Thymus (tissue), 11 donors: ENCODE data around the gene RALGAPA2. TPM values are rescaled to one million over a fixed set of nuclear protein-coding genes. Genes with fewer than 3 reads are reported as not detected.
"Not testable (repeated sequence)": the region's sequence is repeated elsewhere in the genome, so short reads cannot be mapped to it uniquely, and the experiment has no call there.

Source experiments
- DNase-seq, 9 donors: peaks; one replicate each; pipeline ENCODE4 v3.0.0-alpha.2; 2013; ENCODE audit warnings: low spot score in 9 of 9, low read depth in 6 of 9, missing footprints in 1 of 9
- H3K27ac ChIP-seq, 2 donors: one replicate each; pipeline ENCODE4 v1.5.1; 2013; ENCODE audit warnings: control low read depth in 1 of 2, low read depth in 1 of 2, low read length in 1 of 2, mild to moderate bottlenecking in 1 of 2, moderate library complexity in 1 of 2
- H3K27me3 ChIP-seq, 2 donors: one replicate each; pipeline ENCODE4 v1.5.1; 2013; ENCODE audit warnings: low read length in 1 of 2; ENCODE audit not compliant: control insufficient read depth in 2 of 2, insufficient read depth in 1 of 2
- H3K36me3 ChIP-seq, 2 donors: one replicate each; pipeline ENCODE4 v1.5.1; 2013; ENCODE audit warnings: low read length in 1 of 2, mild to moderate bottlenecking in 1 of 2, moderate library complexity in 1 of 2; ENCODE audit not compliant: control insufficient read depth in 2 of 2, insufficient read depth in 2 of 2
- H3K4me1 ChIP-seq, 2 donors: one replicate each; pipeline ENCODE4 v1.5.1; 2013; ENCODE audit warnings: low read length in 2 of 2; ENCODE audit not compliant: control insufficient read depth in 2 of 2, insufficient read depth in 2 of 2
- H3K4me3 ChIP-seq, 2 donors: one replicate each; pipeline ENCODE4 v1.5.1; 2013; ENCODE audit warnings: low read length in 2 of 2, control low read depth in 1 of 2, mild to moderate bottlenecking in 1 of 2
- H3K9me3 ChIP-seq, 2 donors: one replicate each; pipeline ENCODE4 v1.5.1; 2013; ENCODE audit warnings: low read length in 1 of 2, mild to moderate bottlenecking in 1 of 2; ENCODE audit not compliant: control insufficient read depth in 2 of 2, insufficient read depth in 1 of 2
- WGBS: extraction: QIAGEN DNeasy Blood & Tissue Kit; methylation state at CpG from one replicate; pipeline ENCODE4 v1.1.7; 2013; 5-methylcytosine and 5-hydroxymethylcytosine counted together
- polyA plus RNA-seq: library from polyadenylated mRNA; stranded (reverse); fragments of 200-250 nt; gene quantifications from one replicate; pipeline ENCODE4 v1.2.3, GENCODE V29; 2013
- total RNA-seq: library from RNA; stranded (reverse); fragments of 120-200 nt; gene quantifications from one replicate; pipeline ENCODE4 v1.2.4, GENCODE V29; 2013
- donor health status: healthy.

The RALGAPA2 gene
- total and polyA plus RNA-seq, 2 donors, result 9.0 to 10.3 TPM

DNA sequence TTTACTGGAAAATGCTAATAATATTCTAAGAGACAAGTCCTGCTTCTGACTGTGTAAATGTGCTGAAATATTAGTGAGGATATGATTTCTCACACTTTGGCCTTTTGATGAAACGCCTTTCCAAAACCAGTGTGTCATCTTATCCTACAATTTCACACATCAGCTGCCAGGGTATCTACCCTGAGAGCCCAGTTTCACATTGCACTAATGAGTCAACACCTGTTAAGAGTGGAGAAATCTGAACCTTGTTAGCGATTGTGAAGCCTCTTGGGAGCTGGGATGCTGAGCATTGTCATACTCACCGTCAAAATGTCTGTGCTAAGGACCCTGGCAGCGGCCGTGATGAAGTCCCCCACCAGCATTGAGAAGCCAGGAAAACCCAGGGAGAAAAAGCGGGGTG is 166.0 kb downstream of the RALGAPA2 start:
- 94% methylated on average over 6 of the region's 6 CpGs for WGBS
- Histone ChIP-seq H3K36me3 (no peaks in the 10 kb centered on the region), H3K27me3 (no peaks in the 10 kb centered on the region), H3K9me3 (no peaks in the 10 kb centered on the region), H3K27ac (no peak overlapping the region), H3K4me1 (peaks cover 0 to 21% of the 10 kb centered on the region in 2 donors), H3K4me3 (no peak overlapping the region)
- no peak for DNase-seq

DNA sequence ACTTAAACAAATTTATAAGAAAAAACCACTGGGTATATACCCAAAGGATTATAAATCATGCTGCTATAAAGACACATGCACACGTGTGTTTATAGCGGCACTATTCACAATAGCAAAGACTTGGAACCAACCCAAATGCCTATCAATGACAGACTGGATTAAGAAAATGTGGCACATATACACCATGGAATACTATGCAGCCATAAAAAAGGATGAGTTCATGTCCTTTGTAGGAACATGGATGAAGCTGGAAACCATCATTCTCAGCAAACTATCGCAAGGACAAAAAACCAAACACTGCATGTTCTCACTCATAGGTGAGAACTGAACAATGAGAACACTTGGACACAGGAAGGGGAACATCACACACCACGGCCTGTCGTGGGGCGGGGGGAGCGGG is 169.1 kb downstream of the RALGAPA2 start:
- not testable (repeated sequence) for H3K4me3 ChIP-seq, H3K27ac ChIP-seq, H3K9me3 ChIP-seq, H3K36me3 ChIP-seq, DNase-seq, H3K27me3 ChIP-seq
- H3K4me1 ChIP-seq, result peaks cover 0 to 10% of the 10 kb centered on the region in 2 donors
- WGBS, result over 99% methylated on average over 6 of the region's 7 CpGs

DNA sequence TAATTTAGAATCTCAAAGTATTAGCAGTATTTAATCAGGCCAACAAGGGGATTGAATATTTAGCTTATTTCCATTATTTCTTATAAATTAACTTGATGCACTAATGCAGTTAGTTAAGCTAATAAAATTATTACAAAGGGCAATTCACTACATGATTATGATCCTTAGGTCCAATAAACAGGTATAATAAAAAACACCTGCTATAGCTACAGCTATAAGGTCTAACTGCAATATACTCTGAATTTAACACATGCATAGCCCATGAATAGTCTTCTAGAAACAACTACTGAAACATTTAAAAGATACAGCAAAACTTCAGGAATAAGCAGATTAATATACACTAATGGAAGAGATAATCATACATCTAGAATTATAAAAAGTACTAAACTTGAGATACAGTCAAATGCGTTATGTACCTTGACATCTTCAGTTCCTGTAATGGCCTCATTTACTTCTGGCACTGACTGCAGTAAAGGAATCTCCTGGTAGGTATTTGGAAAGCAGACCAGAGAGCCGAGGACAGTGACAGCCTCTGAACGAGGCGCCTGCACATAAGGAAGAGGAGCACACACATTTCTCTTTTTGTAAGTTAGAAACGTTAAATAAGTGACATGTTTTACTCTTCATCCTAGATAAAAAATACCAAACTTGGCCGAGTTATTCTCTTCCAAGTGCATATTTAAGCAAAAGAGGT is 176.1 kb downstream of the RALGAPA2 start:
- Histone ChIP-seq H3K36me3 (peaks cover 0 to 2% of the 10 kb centered on the region in 2 donors), H3K4me1 (peaks cover 0 to 3% of the 10 kb centered on the region in 2 donors), H3K9me3 (no peaks in the 10 kb centered on the region), H3K27me3 (no peaks in the 10 kb centered on the region), H3K4me3 (no peak overlapping the region), H3K27ac (no peak overlapping the region)
- DNase-seq, result no peak
- 99% methylated on average over 6 of the region's 6 CpGs for WGBS

DNA sequence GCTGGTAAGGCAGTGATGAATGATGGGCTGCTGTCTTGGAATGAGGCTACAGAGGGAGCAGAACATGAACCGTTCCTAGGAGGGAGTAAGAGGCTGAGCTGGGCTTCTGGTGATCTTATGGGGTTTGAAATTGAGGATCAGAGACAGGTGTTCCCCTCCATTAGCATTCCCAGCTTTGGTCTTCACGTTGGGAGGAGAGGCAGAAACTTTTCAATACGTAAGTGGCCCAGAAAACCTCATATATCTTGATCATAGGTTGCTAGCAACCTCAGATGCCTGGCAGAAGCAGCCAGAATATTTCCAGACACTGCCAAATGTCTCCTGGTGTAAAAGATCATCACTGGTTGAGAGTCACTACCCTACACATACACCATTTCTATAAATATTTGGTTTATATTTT is 177.4 kb downstream of the RALGAPA2 start:
- WGBS, result 93% methylated on average over 3 of the region's 3 CpGs
- H3K4me1 ChIP-seq, result peaks cover 0 to 3% of the 10 kb centered on the region in 2 donors
- H3K9me3 ChIP-seq, result no peaks in the 10 kb centered on the region
- H3K36me3 ChIP-seq, result peaks cover 5 to 9% of the 10 kb centered on the region in 2 donors
- no peak for DNase-seq
- no peak overlapping the region for H3K27ac ChIP-seq
- no peaks in the 10 kb centered on the region for H3K27me3 ChIP-seq
- no peak overlapping the region for H3K4me3 ChIP-seq

DNA sequence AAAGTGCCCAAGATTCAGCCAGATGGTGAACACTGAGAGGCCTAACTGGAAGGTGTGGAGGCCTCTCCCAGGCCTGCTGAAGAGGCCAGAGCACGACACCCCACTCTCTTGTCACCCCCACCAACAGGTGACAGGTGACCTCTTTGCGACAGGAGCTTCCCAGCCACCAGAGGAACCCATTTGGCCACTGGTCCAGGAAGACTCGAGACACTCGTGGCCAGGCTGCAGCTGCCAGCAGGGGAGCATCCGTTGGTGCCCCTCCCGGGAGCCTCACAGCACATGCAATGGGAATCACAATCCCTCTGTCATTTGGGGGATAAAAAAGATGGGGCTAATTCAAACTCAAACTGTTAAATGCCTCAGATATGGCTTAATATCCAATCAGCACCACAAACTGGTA is 181.2 kb downstream of the RALGAPA2 start:
- H3K36me3 ChIP-seq, result peaks cover 5 to 9% of the 10 kb centered on the region in 2 donors
- H3K27me3 ChIP-seq, result no peaks in the 10 kb centered on the region
- no peak overlapping the region for H3K4me3 ChIP-seq
- H3K4me1 ChIP-seq, result no peaks in the 10 kb centered on the region
- no peak for DNase-seq
- H3K9me3 ChIP-seq, result no peaks in the 10 kb centered on the region
- no peak overlapping the region for H3K27ac ChIP-seq
- 98% methylated on average over 6 of the region's 6 CpGs for WGBS

DNA sequence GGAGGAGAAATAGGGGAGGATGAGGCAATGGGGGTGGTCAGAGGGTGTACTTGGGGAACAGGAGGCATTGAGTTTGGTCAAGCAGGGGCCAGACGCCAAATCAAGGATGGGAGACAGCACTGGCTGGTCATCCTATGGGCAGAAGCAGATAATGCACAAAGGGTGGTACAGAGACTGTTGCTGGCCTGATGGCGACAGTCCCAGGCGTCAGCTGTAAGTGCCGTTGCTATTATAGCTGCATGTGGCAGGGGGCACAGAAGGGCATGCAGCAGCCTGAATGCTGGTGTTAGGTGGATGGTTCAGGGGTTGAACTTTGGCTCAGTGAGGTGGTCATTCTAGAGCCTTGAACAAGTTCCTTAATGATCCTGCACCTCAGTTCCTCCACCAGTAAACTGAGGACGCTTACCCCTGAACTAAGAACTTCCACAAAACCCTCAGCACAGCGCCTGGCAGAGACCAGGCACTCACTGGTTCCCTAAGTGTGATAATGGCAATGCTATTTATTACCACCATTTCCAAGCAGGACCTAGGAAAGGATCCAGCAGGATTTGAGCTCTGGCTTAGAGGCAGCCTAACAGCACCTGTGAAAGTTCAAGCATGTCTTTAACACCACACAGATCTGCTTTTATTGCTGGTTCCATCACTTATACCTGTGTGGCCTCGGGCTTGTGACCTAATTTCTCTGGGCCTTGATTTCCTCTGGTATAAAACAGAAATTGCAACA is 181.9 kb downstream of the RALGAPA2 start:
- H3K4me1 ChIP-seq, result peaks cover 0 to 6% of the 10 kb centered on the region in 2 donors
- peaks cover 5 to 9% of the 10 kb centered on the region in 2 donors for H3K36me3 ChIP-seq
- H3K27ac ChIP-seq, result no peak overlapping the region
- no peaks in the 10 kb centered on the region for H3K9me3 ChIP-seq
- no peaks in the 10 kb centered on the region for H3K27me3 ChIP-seq
- DNase-seq, result no peak
- 98% methylated on average over 7 of the region's 7 CpGs for WGBS
- H3K4me3 ChIP-seq, result no peak overlapping the region

DNA sequence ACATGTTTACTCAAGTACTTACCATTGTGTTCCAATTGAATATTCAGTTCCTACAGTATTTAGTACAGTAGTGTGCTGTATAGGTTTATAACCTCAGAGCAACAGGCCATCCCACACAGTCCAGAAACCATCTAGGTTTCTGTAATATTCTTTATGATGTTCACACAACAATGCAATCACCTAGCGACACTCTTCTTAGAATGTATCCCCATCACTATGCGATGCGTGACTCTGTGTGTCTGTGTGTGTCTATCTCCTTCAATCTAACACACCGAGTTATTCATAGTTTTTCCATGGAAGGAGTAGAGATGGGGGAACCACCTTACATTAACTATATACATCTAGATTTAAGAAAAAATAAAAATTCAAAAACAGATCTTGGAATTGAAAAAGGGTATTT is 182.8 kb downstream of the RALGAPA2 start:
- Histone ChIP-seq H3K4me3 (no peak overlapping the region), H3K36me3 (peaks cover 5 to 9% of the 10 kb centered on the region in 2 donors), H3K9me3 (no peaks in the 10 kb centered on the region), H3K4me1 (peaks cover 0 to 10% of the 10 kb centered on the region in 2 donors), H3K27ac (no peak overlapping the region), H3K27me3 (no peaks in the 10 kb centered on the region)
- no peak for DNase-seq
- WGBS, result over 99% methylated on average over 4 of the region's 4 CpGs

DNA sequence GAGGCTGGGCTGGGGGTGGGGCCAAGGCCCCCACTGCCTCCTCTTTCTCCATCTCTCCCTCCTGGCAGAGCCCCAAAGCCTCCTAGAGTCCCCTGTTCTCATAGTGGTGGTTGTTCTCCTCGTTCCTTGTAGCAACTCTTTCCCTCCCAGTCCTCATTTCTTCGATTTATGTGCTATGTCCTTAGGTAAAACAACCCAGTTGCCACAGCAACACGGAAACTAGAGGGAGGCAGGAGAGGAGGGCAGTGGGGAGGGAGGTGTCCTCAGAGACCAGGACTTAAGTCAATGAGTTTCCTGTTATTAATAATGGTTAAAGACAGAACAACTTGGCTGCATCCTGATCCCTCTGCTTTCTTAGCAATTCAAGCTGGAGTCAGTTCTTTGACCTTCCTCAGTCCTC is 183.6 kb downstream of the RALGAPA2 start:
- DNase-seq, result no peak
- peaks cover 5 to 9% of the 10 kb centered on the region in 2 donors for H3K36me3 ChIP-seq
- no peaks in the 10 kb centered on the region for H3K9me3 ChIP-seq
- H3K27ac ChIP-seq, result no peak overlapping the region
- peaks cover 0 to 10% of the 10 kb centered on the region in 2 donors for H3K4me1 ChIP-seq
- 95% methylated on average over 3 of the region's 3 CpGs for WGBS
- H3K4me3 ChIP-seq, result no peak overlapping the region
- H3K27me3 ChIP-seq, result no peaks in the 10 kb centered on the region

DNA sequence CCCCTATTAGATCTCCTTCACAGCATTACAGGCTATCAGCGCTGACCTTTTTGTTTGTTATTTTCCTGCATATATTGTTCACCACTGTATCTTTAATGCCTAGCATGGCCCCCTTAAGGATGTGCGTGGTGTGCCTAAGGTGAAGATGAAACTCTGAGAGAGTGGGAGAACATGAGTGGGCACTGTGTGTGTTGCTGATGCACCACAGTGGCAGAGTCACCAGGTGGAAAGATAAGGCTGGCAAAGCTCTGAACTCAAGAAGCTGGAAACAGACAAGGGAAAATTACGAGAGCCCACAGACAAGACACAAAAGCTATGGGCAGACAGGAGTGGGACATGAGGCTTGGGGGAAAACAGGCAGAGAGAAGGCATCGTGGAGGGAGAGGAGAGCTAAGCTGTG is 184.8 kb downstream of the RALGAPA2 start:
- no peak overlapping the region for H3K27ac ChIP-seq
- H3K4me3 ChIP-seq, result no peak overlapping the region
- no peaks in the 10 kb centered on the region for H3K27me3 ChIP-seq
- peaks cover 5 to 9% of the 10 kb centered on the region in 2 donors for H3K36me3 ChIP-seq
- H3K4me1 ChIP-seq, result peaks cover 0 to 10% of the 10 kb centered on the region in 2 donors
- WGBS, result 98% methylated on average over 4 of the region's 4 CpGs
- no peaks in the 10 kb centered on the region for H3K9me3 ChIP-seq
- DNase-seq, result no peak
